K562 (cell line): Measurements from ENCODE around the gene RTP5. TPM values are rescaled to one million over a fixed set of nuclear protein-coding genes. Genes with fewer than 3 reads are reported as not detected.
A peak's percentile ranks its signal among the peaks of the same experiment; 100 is the strongest.

Experiments
- BCOR ChIP-seq: fragments of 450-650 bp; IDR thresholded peaks from 2 replicates; pipeline ENCODE4 v1.6.1; 2016
- CBFA2T2 ChIP-seq: fragments of 450-650 bp; conservative IDR thresholded peaks from 2 replicates; pipeline ENCODE4 v1.6.1; 2017; ENCODE audit warnings: mild to moderate bottlenecking
- CBFA2T3 ChIP-seq: fragments of 450-650 bp; IDR thresholded peaks from 2 replicates; pipeline ENCODE4 v1.6.1; 2017
- CBFB ChIP-seq: sonication (generic); formaldehyde crosslinking; IDR thresholded peaks from 2 replicates; pipeline ENCODE4 v1.4.0; 2020; ENCODE audit warnings: mild to moderate bottlenecking, missing genetic modification reagents
- CXXC5 ChIP-seq: fragments of 250-450 bp; sonication (Bioruptor Pico); IDR thresholded peaks from 2 replicates; pipeline ENCODE4 v1.8.0; 2022; ENCODE audit warnings: inconsistent platforms, mild to moderate bottlenecking, moderate library complexity
- FOXA3 ChIP-seq, 2 experiments: fragments of 450-650 bp in 1 of 2; sonication (generic) in 1 of 2; formaldehyde crosslinking; IDR thresholded peaks in 1 of 2; conservative IDR thresholded peaks in 1 of 2; 2 replicates each; pipeline versions ENCODE4 v1.4.0 to v1.8.0; 2020 to 2022; ENCODE audit warnings: mild to moderate bottlenecking in 2 of 2, missing genetic modification reagents in 1 of 2
- FOXK1 ChIP-seq: sonication (generic); formaldehyde crosslinking; IDR thresholded peaks from 2 replicates; pipeline ENCODE4 v1.8.0; 2022; ENCODE audit warnings: missing genetic modification reagents, mild to moderate bottlenecking, borderline replicate concordance
- NRF1 ChIP-seq, 2 experiments: fragments of 450-650 bp; IDR thresholded peaks in 1 of 2; conservative IDR thresholded peaks in 1 of 2; 2 replicates each; pipeline ENCODE4 v1.6.1; 2014; ENCODE audit warnings: mild to moderate bottlenecking in 2 of 2
- STAG1 ChIP-seq: sonication (generic); formaldehyde crosslinking; IDR thresholded peaks from 2 replicates; pipeline ENCODE4 v1.5.0; 2020; ENCODE audit warnings: missing genetic modification reagents, borderline replicate concordance
- TCF3 ChIP-seq: sonication (generic); formaldehyde crosslinking; IDR thresholded peaks from 2 replicates; pipeline ENCODE4 v1.4.0; 2020; ENCODE audit warnings: mild to moderate bottlenecking, missing genetic modification reagents
- ZFX ChIP-seq: sonication (generic); formaldehyde crosslinking; IDR thresholded peaks from 2 replicates; pipeline ENCODE4 v1.8.0; 2022; ENCODE audit warnings: mild to moderate bottlenecking, missing genetic modification reagents, moderate library complexity
- ZNF263 ChIP-seq: sonication (generic); formaldehyde crosslinking; IDR thresholded peaks from 2 replicates; pipeline ENCODE4 v1.8.0; 2022; ENCODE audit warnings: mild to moderate bottlenecking, missing genetic modification reagents, borderline replicate concordance
- ZNF431 ChIP-seq: sonication (generic); formaldehyde crosslinking; IDR thresholded peaks from 2 replicates; pipeline ENCODE4 v1.8.0; 2022; ENCODE audit warnings: mild to moderate bottlenecking, missing genetic modification reagents
- polyA plus RNA-seq, 8 experiments: library from polyadenylated mRNA; depleted of rRNA in 4 of 8; stranded (reverse) in 5 of 8; unstranded in 3 of 8; fragments of >200 nt; fragmentation: Nextera tagmentation in 2 of 8; fragmentation: Illumina TruSeq in 1 of 8; extraction: Ambion mirVana in 2 of 8; extraction: Trizol in 1 of 8; gene quantifications; 2 replicates each; pipeline versions ENCODE4 v1.2.1 to v1.2.3, GENCODE V29; 2011 to 2014; ENCODE audit warnings: inconsistent platforms in 1 of 8, missing spikeins in 1 of 8
- total RNA-seq, 7 experiments: library from RNA; depleted of rRNA in 6 of 7; stranded (reverse); fragments of >200 nt in 6 of 7; fragmentation: Illumina TruSeq in 2 of 7; extraction: Trizol in 2 of 7; gene quantifications; 2 replicates each; pipeline versions ENCODE4 v1.2.1 to v1.2.3, GENCODE V29; 2011 to 2021; ENCODE audit warnings: low replicate concordance in 1 of 7
- TF ChIP-seq, protein P1 (sequence below): fragments of 450-650 bp; IDR thresholded peaks from 2 replicates; pipeline ENCODE4 v1.6.1; 2016; ENCODE audit warnings: antibody characterized with exemption
- TF ChIP-seq, protein P2 (sequence below): fragments of 450-650 bp; IDR thresholded peaks from 2 replicates; pipeline ENCODE4 v1.6.1; 2016; ENCODE audit warnings: borderline replicate concordance
- TF ChIP-seq, protein P3 (sequence below): sonication (generic); formaldehyde crosslinking; IDR thresholded peaks from 2 replicates; pipeline ENCODE4 v1.8.0; 2022; ENCODE audit warnings: mild to moderate bottlenecking, missing genetic modification reagents
- TF ChIP-seq, protein P4 (sequence below): sonication (generic); formaldehyde crosslinking; IDR thresholded peaks from 2 replicates; pipeline ENCODE4 v1.8.0; 2022; ENCODE audit warnings: mild to moderate bottlenecking, missing genetic modification reagents
- TF ChIP-seq, protein P5 (sequence below): sonication (generic); formaldehyde crosslinking; IDR thresholded peaks from 2 replicates; pipeline ENCODE4 v1.8.0; 2022; ENCODE audit warnings: mild to moderate bottlenecking, low read depth, missing genetic modification reagents
- TF ChIP-seq, protein P6 (sequence below): sonication (generic); formaldehyde crosslinking; IDR thresholded peaks from 2 replicates; pipeline ENCODE4 v1.9.0; 2022; ENCODE audit warnings: mild to moderate bottlenecking, missing genetic modification reagents

The RTP5 gene
- total and polyA plus RNA-seq, 9 of the 15 experiments (the other 6 are each of a cell fraction or from before 2014, with no cell fraction given), result not detected

DNA sequence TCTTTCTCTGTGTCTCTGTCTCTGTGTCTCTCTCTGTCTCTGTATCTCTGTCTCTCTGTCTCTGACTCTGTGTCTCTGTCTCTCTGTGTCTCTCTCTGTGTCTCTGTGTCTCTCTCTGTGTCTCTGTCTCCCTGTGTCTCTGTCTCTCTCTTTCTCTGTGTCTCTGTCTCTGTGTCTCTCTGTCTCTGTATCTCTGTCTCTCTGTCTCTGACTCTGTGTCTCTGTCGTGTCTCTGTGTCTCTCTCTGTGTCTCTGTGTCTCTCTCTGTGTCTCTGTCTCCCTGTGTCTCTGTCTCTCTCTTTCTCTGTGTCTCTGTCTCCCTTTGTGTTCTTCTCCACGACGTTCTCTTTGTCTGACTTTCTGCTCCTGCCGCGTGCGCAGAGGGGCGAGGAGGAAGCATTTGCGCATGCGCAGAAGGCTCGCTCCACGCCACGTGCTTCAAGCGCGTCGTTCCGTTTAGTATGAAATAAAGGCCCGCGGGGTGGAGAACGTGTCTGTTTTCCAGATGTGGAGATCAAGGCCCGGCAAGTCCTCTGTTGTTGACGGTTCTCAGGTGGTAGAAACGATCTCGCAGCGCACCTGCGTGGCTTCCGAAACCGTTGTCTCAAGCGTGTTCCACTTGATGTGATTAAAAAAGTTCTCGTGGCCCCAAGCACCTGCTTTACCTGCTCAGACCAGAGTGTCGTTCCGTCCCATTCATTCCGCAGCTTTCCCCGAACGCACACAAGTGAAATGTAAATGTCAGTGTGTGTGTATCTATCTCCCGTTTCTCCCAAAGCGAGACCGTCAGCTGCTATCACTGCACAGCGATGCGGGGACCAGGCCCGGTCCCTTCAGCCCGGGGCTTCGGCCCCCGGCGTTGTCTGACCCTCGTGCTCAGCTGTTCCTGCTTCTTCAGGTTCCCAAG lies 45.7 kb upstream of the RTP5 start (continued):
- peak; percentile 83 for TF ChIP-seq ZFX (CRISPR knock-in tag)
- TF ChIP-seq, protein P1, sequence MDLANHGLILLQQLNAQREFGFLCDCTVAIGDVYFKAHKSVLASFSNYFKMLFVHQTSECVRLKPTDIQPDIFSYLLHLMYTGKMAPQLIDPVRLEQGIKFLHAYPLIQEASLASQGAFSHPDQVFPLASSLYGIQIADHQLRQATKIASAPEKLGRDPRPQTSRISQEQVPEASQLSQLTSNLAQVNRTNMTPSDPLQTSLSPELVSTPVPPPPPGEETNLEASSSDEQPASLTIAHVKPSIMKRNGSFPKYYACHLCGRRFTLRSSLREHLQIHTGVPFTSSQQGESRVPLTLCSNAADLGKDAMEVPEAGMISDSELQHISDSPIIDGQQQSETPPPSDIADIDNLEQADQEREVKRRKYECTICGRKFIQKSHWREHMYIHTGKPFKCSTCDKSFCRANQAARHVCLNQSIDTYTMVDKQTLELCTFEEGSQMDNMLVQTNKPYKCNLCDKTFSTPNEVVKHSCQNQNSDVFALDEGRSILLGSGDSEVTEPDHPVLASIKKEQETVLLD, result peak; percentile 93
- TF ChIP-seq NRF1 (conservative IDR thresholded peaks at IDR 0.05 in 1 of 2, IDR thresholded peaks at IDR 0.05 in 1 of 2), result peak; percentile 89 to 91
- TF ChIP-seq CBFA2T2, result peak; percentile 18; the same call in 1 of the 2 replicates
- TF ChIP-seq, protein P2, sequence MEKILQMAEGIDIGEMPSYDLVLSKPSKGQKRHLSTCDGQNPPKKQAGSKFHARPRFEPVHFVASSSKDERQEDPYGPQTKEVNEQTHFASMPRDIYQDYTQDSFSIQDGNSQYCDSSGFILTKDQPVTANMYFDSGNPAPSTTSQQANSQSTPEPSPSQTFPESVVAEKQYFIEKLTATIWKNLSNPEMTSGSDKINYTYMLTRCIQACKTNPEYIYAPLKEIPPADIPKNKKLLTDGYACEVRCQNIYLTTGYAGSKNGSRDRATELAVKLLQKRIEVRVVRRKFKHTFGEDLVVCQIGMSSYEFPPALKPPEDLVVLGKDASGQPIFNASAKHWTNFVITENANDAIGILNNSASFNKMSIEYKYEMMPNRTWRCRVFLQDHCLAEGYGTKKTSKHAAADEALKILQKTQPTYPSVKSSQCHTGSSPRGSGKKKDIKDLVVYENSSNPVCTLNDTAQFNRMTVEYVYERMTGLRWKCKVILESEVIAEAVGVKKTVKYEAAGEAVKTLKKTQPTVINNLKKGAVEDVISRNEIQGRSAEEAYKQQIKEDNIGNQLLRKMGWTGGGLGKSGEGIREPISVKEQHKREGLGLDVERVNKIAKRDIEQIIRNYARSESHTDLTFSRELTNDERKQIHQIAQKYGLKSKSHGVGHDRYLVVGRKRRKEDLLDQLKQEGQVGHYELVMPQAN, result 0 out of 2 replicates have a peak, but pooled peaks have one; percentile 19
- TF ChIP-seq, protein P3, sequence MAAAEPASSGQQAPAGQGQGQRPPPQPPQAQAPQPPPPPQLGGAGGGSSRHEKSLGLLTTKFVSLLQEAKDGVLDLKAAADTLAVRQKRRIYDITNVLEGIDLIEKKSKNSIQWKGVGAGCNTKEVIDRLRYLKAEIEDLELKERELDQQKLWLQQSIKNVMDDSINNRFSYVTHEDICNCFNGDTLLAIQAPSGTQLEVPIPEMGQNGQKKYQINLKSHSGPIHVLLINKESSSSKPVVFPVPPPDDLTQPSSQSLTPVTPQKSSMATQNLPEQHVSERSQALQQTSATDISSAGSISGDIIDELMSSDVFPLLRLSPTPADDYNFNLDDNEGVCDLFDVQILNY (CRISPR knock-in tag), result peak; percentile 89
- 0 out of 2 replicates have a peak, but pooled peaks have one; percentile 69 for TF ChIP-seq CBFB (CRISPR knock-in tag)
- TF ChIP-seq, protein P4, sequence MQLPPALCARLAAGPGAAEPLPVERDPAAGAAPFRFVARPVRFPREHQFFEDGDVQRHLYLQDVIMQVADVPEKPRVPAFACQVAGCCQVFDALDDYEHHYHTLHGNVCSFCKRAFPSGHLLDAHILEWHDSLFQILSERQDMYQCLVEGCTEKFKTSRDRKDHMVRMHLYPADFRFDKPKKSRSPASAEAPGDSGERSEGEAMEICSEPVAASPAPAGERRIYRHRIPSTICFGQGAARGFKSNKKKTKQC (CRISPR knock-in tag), result peak; percentile 93
- peak; percentile 66; the same call in 1 of the 2 replicates for TF ChIP-seq BCOR
- peak; percentile 57 for TF ChIP-seq CBFA2T3
- TF ChIP-seq, protein P5, sequence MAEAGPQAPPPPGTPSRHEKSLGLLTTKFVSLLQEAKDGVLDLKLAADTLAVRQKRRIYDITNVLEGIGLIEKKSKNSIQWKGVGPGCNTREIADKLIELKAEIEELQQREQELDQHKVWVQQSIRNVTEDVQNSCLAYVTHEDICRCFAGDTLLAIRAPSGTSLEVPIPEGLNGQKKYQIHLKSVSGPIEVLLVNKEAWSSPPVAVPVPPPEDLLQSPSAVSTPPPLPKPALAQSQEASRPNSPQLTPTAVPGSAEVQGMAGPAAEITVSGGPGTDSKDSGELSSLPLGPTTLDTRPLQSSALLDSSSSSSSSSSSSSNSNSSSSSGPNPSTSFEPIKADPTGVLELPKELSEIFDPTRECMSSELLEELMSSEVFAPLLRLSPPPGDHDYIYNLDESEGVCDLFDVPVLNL (CRISPR knock-in tag), result 0 out of 2 replicates have a peak, but pooled peaks have one; percentile 22
- TF ChIP-seq FOXA3 (CRISPR knock-in tag; conservative IDR thresholded peaks at IDR 0.05 in 1 of 2, IDR thresholded peaks at IDR 0.05 in 1 of 2), result peak in 1 of 2 experiments; percentile 76; a peak in 1 of 4 replicates
- TF ChIP-seq CXXC5 (CRISPR knock-in tag), result peak; percentile 45
- TF ChIP-seq, protein P6, sequence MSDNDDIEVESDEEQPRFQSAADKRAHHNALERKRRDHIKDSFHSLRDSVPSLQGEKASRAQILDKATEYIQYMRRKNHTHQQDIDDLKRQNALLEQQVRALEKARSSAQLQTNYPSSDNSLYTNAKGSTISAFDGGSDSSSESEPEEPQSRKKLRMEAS (CRISPR knock-in tag), result peak; percentile 98
- TF ChIP-seq FOXK1 (CRISPR knock-in tag), result 0 out of 2 replicates have a peak, but pooled peaks have one; percentile 31
- TF ChIP-seq ZNF431, result peak; percentile 80; the same call in 1 of the 2 replicates
- TF ChIP-seq ZNF263 (CRISPR knock-in tag), result peak; percentile 57; the same call in 1 of the 2 replicates
- TF ChIP-seq TCF3 (CRISPR knock-in tag), result peak; percentile 35; the same call in 1 of the 2 replicates
- 0 out of 2 replicates have a peak, but pooled peaks have one; percentile 33 for TF ChIP-seq STAG1 (CRISPR knock-in tag)
